Activated CD4-positive, alpha-beta T cell treated with anti-CD3 and anti-CD28 coated beads, Interleukin-2, amount 50 U/mL, for 24 hours (primary cell): Measurements from ENCODE around the gene P4HTM.

ENCODE experiments used
- DNase-seq, 2 donors: peaks; one replicate each; pipeline ENCODE4 v3.0.0-alpha.2; 2020; ENCODE audit warnings: low read depth in 1 of 2, low spot score in 1 of 2

Gene P4HTM

GRCh38 chr3:48989796-48990635, at the start of gene P4HTM:
Gene P4HTM (plus strand): TSS chr3:48990241. CDS start chr3:48990257, 16 bp downstream.
- peak; percentile 56 to 78 for DNase-seq

DNA sequence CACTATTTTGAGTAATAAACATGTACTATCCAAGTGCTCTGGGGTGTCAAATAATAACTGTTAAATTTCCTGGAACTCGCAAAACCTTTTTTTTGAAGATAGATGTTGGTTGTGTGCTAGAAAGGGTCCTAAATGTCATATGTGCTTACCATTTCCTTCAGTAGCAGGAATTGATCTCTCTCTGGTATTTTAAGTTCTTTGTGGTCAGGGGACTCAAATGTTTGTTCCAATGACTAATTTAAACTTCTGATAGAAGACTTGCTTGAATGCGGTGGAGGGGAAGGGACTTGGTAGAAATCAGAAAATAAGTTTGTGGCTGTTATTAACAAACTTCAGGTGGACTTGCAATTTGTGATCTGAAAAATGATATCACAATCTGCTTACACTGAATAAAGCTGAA, 44.6 kb upstream of the P4HTM start:
- no peak for DNase-seq

DNA sequence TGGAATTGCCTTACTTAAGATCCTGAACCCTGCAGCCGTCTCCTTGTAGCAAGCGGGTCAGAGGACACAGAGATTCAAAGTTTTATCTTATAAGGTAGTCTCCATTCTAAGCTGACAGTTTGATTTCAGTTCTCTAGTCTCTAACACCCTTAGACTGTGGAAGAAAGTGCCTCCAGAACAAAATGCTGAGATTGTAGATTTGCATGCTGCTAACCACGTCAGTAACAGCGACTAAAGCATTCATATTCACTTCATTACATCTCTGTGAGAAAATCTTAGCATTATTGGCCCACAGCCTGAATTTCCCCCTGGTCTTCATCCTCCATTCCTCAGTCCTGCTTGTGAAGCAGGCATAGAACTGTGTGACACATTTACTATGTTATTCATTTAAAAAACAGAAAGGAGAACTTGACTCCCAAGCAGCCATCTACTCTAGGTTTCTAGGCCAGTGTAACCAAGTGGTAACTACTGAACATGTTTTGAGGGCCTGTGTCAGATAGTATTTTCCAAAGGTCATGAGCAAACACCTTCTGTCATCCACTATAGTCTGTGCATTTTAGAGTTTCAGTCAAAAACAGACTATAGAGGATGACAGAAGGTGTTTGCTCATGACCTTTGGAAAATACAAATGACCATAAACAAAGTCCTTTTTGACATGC, 44.0 kb upstream of the P4HTM start:
- no peak for DNase-seq

GRCh38 chr3:48949376-48949717, 40.7 kb upstream of the P4HTM start:
- no peak for DNase-seq

- DNase-seq = no peak
Observed at GRCh38 chr3:48950051-48950450, 40.0 kb upstream of the P4HTM start.

GRCh38 chr3:48951764-48952163, 38.3 kb upstream of the P4HTM start:
- DNase-seq = no peak

DNA sequence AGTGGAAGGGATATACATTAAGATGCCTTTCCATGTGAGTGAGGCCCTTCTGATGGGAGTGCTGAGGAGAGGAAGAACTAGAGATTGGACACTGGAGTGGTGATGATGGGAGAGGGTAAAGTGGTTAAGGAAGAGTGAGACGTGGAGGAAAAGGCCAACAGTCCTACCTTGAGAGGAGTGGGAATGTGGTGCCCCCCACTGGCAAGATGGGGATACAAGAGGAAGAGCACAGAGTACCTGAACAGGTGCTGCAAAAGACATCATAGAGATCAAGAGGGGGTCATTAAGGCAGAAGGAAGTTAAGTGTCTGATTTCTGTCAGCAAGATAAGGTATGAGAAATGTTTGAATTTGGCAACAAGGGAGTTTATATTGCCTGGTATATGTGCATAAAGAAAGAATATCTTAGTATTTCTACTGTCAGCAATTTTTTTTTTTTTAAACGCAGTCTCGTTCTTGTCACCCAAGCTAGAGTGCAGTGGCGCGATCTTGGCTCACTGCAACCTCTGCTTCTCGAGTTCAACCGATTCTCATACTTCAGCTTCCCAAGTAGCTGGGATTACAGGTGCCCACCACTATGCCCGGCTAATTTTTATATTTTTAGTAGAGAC, 37.4 kb upstream of the P4HTM start:
- peak in 1 of 2 donors; percentile 5 for DNase-seq

DNA sequence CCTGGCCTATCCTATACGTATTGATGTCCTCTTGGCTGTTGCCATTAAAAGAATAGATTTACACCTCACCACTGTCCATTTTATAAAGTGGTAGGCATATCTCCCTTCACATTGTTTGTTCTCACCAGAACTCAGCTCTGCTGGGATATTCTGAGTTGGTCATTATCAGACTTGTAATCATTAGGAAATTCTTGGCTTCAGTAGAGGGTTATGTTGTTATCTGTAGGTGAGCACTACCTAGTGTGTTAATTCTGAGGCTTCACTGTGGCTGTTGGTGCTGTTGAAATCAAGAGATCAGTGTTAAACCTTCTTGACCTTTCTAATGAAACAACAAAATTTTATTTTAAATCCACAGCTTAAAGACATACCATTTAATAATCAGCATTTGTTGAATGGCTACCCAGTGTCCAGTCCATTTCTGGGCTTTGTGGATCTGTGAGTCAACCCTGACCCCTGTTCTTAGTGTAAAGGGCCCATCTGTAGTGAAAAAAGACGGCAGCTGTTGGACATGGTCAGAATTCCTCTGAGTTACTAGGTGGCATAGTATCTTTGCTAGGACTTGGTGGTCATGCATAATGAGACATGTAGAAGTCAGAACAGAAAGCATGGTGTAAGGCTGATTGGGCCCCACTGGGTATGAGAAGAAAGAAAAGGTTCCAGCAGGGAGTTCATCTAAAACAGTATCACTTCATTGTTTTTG, 32.9 kb upstream of the P4HTM start:
- DNase-seq = no peak

DNA sequence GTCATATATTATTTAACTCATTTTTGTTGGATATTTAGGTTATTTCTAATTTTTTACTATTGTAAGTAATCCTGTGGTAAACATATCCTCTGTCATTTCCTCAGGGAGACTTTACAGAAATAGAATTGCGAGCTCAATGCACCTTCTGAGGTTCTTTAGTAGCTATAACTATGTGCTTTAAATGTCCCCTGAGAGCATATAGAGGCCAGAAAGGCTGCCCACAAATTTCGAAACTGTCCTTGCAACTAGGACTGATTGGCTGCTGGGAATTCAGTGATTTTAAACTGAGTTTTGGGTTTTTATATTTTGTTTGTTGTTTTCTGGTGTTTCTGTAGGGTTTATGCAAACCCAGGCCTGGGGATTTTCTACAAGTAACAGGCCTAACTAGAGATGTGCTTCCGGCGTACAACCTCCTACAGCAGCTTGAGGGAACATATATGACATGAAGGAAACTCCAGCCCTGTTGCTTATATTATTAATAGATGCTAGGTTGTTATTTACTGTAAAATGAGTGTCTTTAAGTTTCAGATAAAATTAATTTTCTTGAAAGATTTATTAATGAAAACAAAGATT, 29.1 kb upstream of the P4HTM start:
- DNase-seq = no peak

- DNase-seq = no peak
Observed at GRCh38 chr3:48962340-48962739, 27.7 kb upstream of the P4HTM start.

- no peak for DNase-seq
Observed at GRCh38 chr3:48962939-48963338, 27.1 kb upstream of the P4HTM start.

- DNase-seq = no peak
Observed at GRCh38 chr3:48963591-48963990, 26.4 kb upstream of the P4HTM start.

GRCh38 chr3:48966367-48966766, 23.7 kb upstream of the P4HTM start:
- no peak for DNase-seq

- no peak for DNase-seq
Observed at GRCh38 chr3:48966876-48967361, 23.1 kb upstream of the P4HTM start.

GRCh38 chr3:48970586-48970985, 19.5 kb upstream of the P4HTM start:
- DNase-seq = no peak

GRCh38 chr3:48974076-48974864, 15.8 kb upstream of the P4HTM start:
- DNase-seq = no peak

DNA sequence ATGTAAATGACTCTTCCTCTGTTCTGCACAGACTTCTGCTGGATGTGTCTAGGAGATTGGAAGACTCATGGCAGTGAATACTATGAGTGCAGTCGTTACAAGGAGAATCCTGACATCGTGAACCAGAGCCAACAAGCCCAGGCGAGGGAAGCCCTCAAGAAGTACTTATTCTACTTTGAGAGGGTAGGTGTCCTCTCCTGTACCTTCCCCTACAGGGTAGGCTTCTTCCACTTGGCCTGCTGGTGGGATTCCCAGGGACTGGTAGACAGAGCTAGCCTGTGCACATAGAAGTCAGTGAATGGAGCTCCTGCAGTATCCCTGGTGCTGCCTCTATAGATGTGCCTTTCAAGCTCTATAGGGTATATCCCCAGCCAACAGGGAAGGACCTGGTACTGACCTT, 10.6 kb upstream of the P4HTM start:
- DNase-seq = no peak

DNA sequence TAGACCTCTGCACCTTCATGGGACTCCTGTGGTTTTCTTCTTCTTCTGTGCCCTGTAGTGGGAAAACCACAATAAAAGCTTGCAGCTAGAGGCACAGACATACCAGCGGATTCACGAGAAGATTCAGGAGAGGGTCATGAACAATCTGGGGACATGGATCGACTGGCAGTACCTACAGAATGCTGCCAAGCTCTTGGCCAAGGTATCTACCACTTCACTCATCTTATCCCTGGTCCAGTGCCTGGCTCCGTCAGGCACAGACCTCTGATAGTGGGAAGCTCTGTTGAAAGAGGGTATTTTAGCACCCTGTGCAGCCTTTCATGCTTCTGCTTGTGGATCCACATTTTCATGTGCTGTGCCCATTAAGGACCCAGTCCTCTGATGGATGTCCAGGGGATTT, 9.7 kb upstream of the P4HTM start:
- no peak for DNase-seq

GRCh38 chr3:48982016-48982415, 8.0 kb upstream of the P4HTM start:
- no peak for DNase-seq

GRCh38 chr3:48982686-48983085, 7.4 kb upstream of the P4HTM start:
- no peak for DNase-seq
